H1 (cell line): ENCODE results near the gene RGS4. TPM values are rescaled to one million over a fixed set of nuclear protein-coding genes. Genes with fewer than 3 reads are reported as not detected.

Experiments
- CTCF ChIA-PET: fragments of 300-600 bp; sonication (Branson Sonifier 250); formaldehyde crosslinking; loops from one replicate; lab custom pipeline; 2021; ENCODE audit not compliant: partially characterized antibody; lab: Charles Lee
- POLR2A ChIA-PET: fragments of 300-600 bp; sonication (Branson Sonifier 250); formaldehyde crosslinking; loops from one replicate; lab custom pipeline; 2021; ENCODE audit warnings: inconsistent platforms; ENCODE audit not compliant: partially characterized antibody; lab: Charles Lee
- DNase-seq, 2 experiments: peaks; one replicate each; pipeline versions ENCODE4 v3.0.0 to v3.0.0-alpha.2; 2010 to 2022; ENCODE audit warnings: low spot score in 2 of 2, low read depth in 1 of 2, mixed read lengths in 1 of 2
- FAIRE-seq: peaks from 2 replicates; lab custom pipeline; 2011; peaks lifted over from hg19 to GRCh38; lab: Jason Lieb, UNC
- H2AFZ ChIP-seq: 2 replicates; pipeline ENCODE4 v1.8.1; 2012; ENCODE audit warnings: low read length, inconsistent platforms
- H2AK5ac ChIP-seq: 2 replicates; pipeline ENCODE4 v1.6.1; 2013; ENCODE audit warnings: low read depth, low read length
- H2BK120ac ChIP-seq: replicated peaks from 2 replicates; pipeline ENCODE3; 2013; ENCODE audit warnings: low read depth, low read length, inconsistent platforms
- H2BK12ac ChIP-seq: 2 replicates; pipeline ENCODE4 v1.6.1; 2013; ENCODE audit warnings: low read depth, low read length
- H2BK15ac ChIP-seq: 2 replicates; pipeline ENCODE4 v1.6.1; 2013; ENCODE audit warnings: low read length
- H2BK20ac ChIP-seq: 2 replicates; pipeline ENCODE4 v1.6.1; 2013; ENCODE audit warnings: low read length
- H2BK5ac ChIP-seq: 2 replicates; pipeline ENCODE4 v1.6.1; 2013; ENCODE audit warnings: low read depth, low read length
- H3K14ac ChIP-seq: 2 replicates; pipeline ENCODE4 v1.6.1; 2013; ENCODE audit warnings: inconsistent platforms; ENCODE audit not compliant: insufficient read length
- H3K18ac ChIP-seq: 2 replicates; pipeline ENCODE4 v1.6.1; 2013; ENCODE audit warnings: low read length; ENCODE audit errors: extremely low read depth
- H3K23ac ChIP-seq: 2 replicates; pipeline ENCODE4 v1.6.1; 2013; ENCODE audit warnings: inconsistent platforms; ENCODE audit not compliant: insufficient read length
- H3K23me2 ChIP-seq: 2 replicates; pipeline ENCODE4 v1.6.1; 2013; ENCODE audit warnings: low read depth, low read length
- H3K27ac ChIP-seq: 2 replicates; pipeline ENCODE4 v1.6.1; 2011; ENCODE audit warnings: low read depth, low read length, inconsistent platforms
- H3K27me3 ChIP-seq, 4 experiments: replicated peaks in 1 of 4; 1 replicate in 1 of 4; 2 replicates in 3 of 4; pipeline versions ENCODE4 v1.6.1 to v1.8.1; 2011 to 2013; ENCODE audit warnings: low read length in 3 of 4, mild to moderate bottlenecking in 3 of 4, inconsistent platforms in 2 of 4, mixed read lengths in 2 of 4, moderate library complexity in 1 of 4; ENCODE audit not compliant: control insufficient read depth in 3 of 4, insufficient read depth in 3 of 4; ENCODE audit errors: extremely low read depth in 1 of 4
- H3K36me3 ChIP-seq, 4 experiments: 2 replicates each; pipeline versions ENCODE4 v1.6.1 to v1.8.1; 2011 to 2013; ENCODE audit warnings: mild to moderate bottlenecking in 4 of 4, low read length in 3 of 4, moderate library complexity in 2 of 4, control low read depth in 1 of 4, inconsistent platforms in 1 of 4; ENCODE audit not compliant: insufficient read depth in 4 of 4, control insufficient read depth in 2 of 4
- H3K4ac ChIP-seq: replicated peaks from 2 replicates; pipeline ENCODE3; 2013; ENCODE audit warnings: low read length, low read depth, mixed read lengths, inconsistent platforms; ENCODE audit not compliant: insufficient read length
- H3K4me1 ChIP-seq, 4 experiments: replicated peaks in 1 of 4; 1 replicate in 1 of 4; 2 replicates in 3 of 4; pipeline versions ENCODE4 v1.6.1 to v1.8.1; 2011 to 2013; ENCODE audit warnings: low read length in 3 of 4, inconsistent platforms in 2 of 4, mixed read lengths in 1 of 4; ENCODE audit not compliant: insufficient read depth in 4 of 4, control insufficient read depth in 3 of 4
- H3K4me2 ChIP-seq, 2 experiments: 2 replicates each; pipeline versions ENCODE4 v1.6.1 to v1.8.1; 2011 to 2013; ENCODE audit warnings: low read depth in 2 of 2, low read length in 2 of 2, control low read depth in 1 of 2, inconsistent platforms in 1 of 2, mild to moderate bottlenecking in 1 of 2; ENCODE audit not compliant: insufficient read depth in 1 of 2
- H3K4me3 ChIP-seq, 4 experiments: fragments of 200-600, 300-600 bp in 1 of 4; sonication (generic), shearing (Covaris generic), sonication (Bioruptor Twin) in 1 of 4; 2 replicates each; pipeline versions ENCODE4 v1.5.1 to v1.8.1; 2011 to 2016; ENCODE audit warnings: low read length in 4 of 4, low read depth in 3 of 4, control low read depth in 2 of 4, inconsistent platforms in 2 of 4, mild to moderate bottlenecking in 2 of 4, mixed read lengths in 1 of 4, moderate library complexity in 1 of 4; ENCODE audit not compliant: insufficient read depth in 2 of 4; ENCODE audit errors: extremely low read depth in 1 of 4
- H3K56ac ChIP-seq: replicated peaks from 2 replicates; pipeline ENCODE3; 2013; ENCODE audit warnings: low read depth, mild to moderate bottlenecking, mixed read lengths, low read length, inconsistent platforms; ENCODE audit not compliant: insufficient read length
- H3K79me1 ChIP-seq: 2 replicates; pipeline ENCODE4 v1.6.1; 2013; ENCODE audit warnings: low read depth, low read length, control low read depth
- H3K79me2 ChIP-seq, 2 experiments: 2 replicates each; pipeline versions ENCODE4 v1.6.1 to v1.8.1; 2012 to 2013; ENCODE audit warnings: low read length in 2 of 2, mild to moderate bottlenecking in 2 of 2, inconsistent platforms in 1 of 2; ENCODE audit not compliant: insufficient read depth in 2 of 2, control insufficient read depth in 1 of 2
- H3K9ac ChIP-seq, 4 experiments: replicated peaks in 1 of 4; 1 replicate in 1 of 4; 2 replicates in 3 of 4; pipeline versions ENCODE4 v1.6.1 to v1.8.1; 2011 to 2013; ENCODE audit warnings: low read depth in 3 of 4, low read length in 3 of 4, control low read depth in 2 of 4, mild to moderate bottlenecking in 2 of 4, moderate library complexity in 2 of 4, inconsistent platforms in 1 of 4; ENCODE audit errors: extremely low read depth in 1 of 4
- H3K9me3 ChIP-seq, 2 experiments: 2 replicates each; pipeline versions ENCODE4 v1.6.1 to v1.8.1; 2012 to 2013; ENCODE audit warnings: mild to moderate bottlenecking in 2 of 2, moderate library complexity in 2 of 2, control low read depth in 1 of 2, inconsistent platforms in 1 of 2, low read depth in 1 of 2, low read length in 1 of 2, mixed read lengths in 1 of 2; ENCODE audit not compliant: insufficient read depth in 2 of 2
- H4K20me1 ChIP-seq, 2 experiments: replicated peaks in 1 of 2; 2 replicates each; pipeline versions ENCODE3 to v1.8.1; 2011 to 2013; ENCODE audit warnings: inconsistent platforms in 2 of 2, low read length in 2 of 2, mild to moderate bottlenecking in 1 of 2; ENCODE audit not compliant: insufficient read depth in 2 of 2, control insufficient read depth in 1 of 2
- H4K5ac ChIP-seq: 2 replicates; pipeline ENCODE4 v1.6.1; 2013; ENCODE audit warnings: low read length, low read depth, mixed read lengths, inconsistent platforms; ENCODE audit not compliant: insufficient read length
- H4K8ac ChIP-seq: 2 replicates; pipeline ENCODE4 v1.8.0; 2013; ENCODE audit warnings: mild to moderate bottlenecking, moderate library complexity, low read length, inconsistent platforms; ENCODE audit not compliant: insufficient read depth; ENCODE audit errors: extremely low read depth
- H4K91ac ChIP-seq: replicated peaks from 2 replicates; pipeline ENCODE3; 2013; ENCODE audit warnings: low read length, mixed read lengths, inconsistent platforms; ENCODE audit not compliant: insufficient read length
- CHD1 ChIP-seq: IDR thresholded peaks from 2 replicates; pipeline ENCODE4 v1.6.1; 2012; ENCODE audit warnings: low read depth, low read length, improper control_type of control experiment
- CHD2 ChIP-seq: IDR thresholded peaks from 2 replicates; pipeline ENCODE4 v1.6.1; 2012; ENCODE audit warnings: low read length, improper control_type of control experiment
- EZH2 ChIP-seq: fragments of 200-600 bp; sonication (generic); IDR thresholded peaks from 2 replicates; pipeline ENCODE4 v1.7.1; 2012; ENCODE audit warnings: low read depth, mild to moderate bottlenecking, moderate library complexity, low read length, inconsistent platforms; ENCODE audit not compliant: severe bottlenecking
- GABPA ChIP-seq: IDR thresholded peaks from 2 replicates; pipeline ENCODE4 v1.6.1; 2011; ENCODE audit warnings: mild to moderate bottlenecking, low read length, moderate library complexity, borderline replicate concordance; ENCODE audit not compliant: insufficient read depth
- HDAC6 ChIP-seq: IDR thresholded peaks from one replicate; pipeline ENCODE4 v1.7.1; 2012; ENCODE audit warnings: low read depth, mild to moderate bottlenecking, inconsistent platforms, low read length, moderate library complexity
- RFX5 ChIP-seq: IDR thresholded peaks from 2 replicates; pipeline ENCODE4 v1.6.1; 2011; ENCODE audit warnings: low read depth, low read length, improper control_type of control experiment, borderline replicate concordance
- RNF2 ChIP-seq: fragments of 200-900, 300-1000 bp; sonication (generic); IDR thresholded peaks from 2 replicates; pipeline ENCODE4 v1.7.1; 2016; ENCODE audit warnings: borderline replicate concordance, low read depth, mild to moderate bottlenecking, antibody characterized with exemption, low read length; ENCODE audit not compliant: poor library complexity, severe bottlenecking; ENCODE audit errors: missing control alignments
- RXRA ChIP-seq: IDR thresholded peaks from 2 replicates; pipeline ENCODE4 v1.6.1; 2011; ENCODE audit warnings: low read depth, mild to moderate bottlenecking, low read length, moderate library complexity; ENCODE audit not compliant: insufficient read depth
- SP4 ChIP-seq: IDR thresholded peaks from 2 replicates; pipeline ENCODE4 v1.6.1; 2012; ENCODE audit warnings: low read length, inconsistent platforms
- SRF ChIP-seq: IDR thresholded peaks from 2 replicates; pipeline ENCODE4 v1.6.1; 2011; ENCODE audit warnings: mild to moderate bottlenecking, low read depth, low read length, moderate library complexity
- TAF7 ChIP-seq: optimal IDR thresholded peaks from 2 replicates; pipeline ENCODE3; 2011; ENCODE audit warnings: low read depth, mild to moderate bottlenecking, inconsistent platforms, low read length, moderate library complexity, borderline replicate concordance
- TBP ChIP-seq: IDR thresholded peaks from 2 replicates; pipeline ENCODE4 v1.6.1; 2011; ENCODE audit warnings: low read depth, low read length, improper control_type of control experiment
- ZNF274 ChIP-seq: IDR thresholded peaks from 2 replicates; pipeline ENCODE4 v1.7.0; 2012; ENCODE audit warnings: low read length, borderline replicate concordance; ENCODE audit errors: extremely low read depth
- WGBS, 2 experiments: shearing (Covaris generic) in 1 of 2; methylation state at CpG; one replicate each; pipeline versions ENCODE4 v1.1.6 to v1.1.7; 2013 to 2015; ENCODE audit warnings: low lambda C conversion rate in 2 of 2, mixed read lengths in 2 of 2, inconsistent platforms in 1 of 2, low coverage in 1 of 2, missing lambda C conversion rate in 1 of 2; ENCODE audit not compliant: insufficient replicate concordance in 2 of 2, insufficient coverage in 1 of 2, insufficient read length in 1 of 2; ENCODE audit errors: extremely low coverage in 1 of 2, missing lambda C conversion rate in 1 of 2; 5-methylcytosine and 5-hydroxymethylcytosine counted together
- polyA plus RNA-seq, 7 experiments: library from polyadenylated mRNA; depleted of rRNA in 3 of 7; stranded (reverse) in 5 of 7; unstranded in 2 of 7; fragments of >200 nt in 5 of 7; fragments of 200-250 nt in 2 of 7; gene quantifications; 1 replicate in 5 of 7; 2 replicates in 1 of 7; 4 replicates in 1 of 7; pipeline versions ENCODE4 v1.2.1 to v1.2.3, GENCODE V29; 2011 to 2013; ENCODE audit warnings: missing spikeins in 2 of 7, mixed read lengths in 2 of 7
- total RNA-seq: library from RNA; stranded (reverse); fragmentation: NEBNext Ultra II Directional; extraction: Animal tissue kit (Norgen Biotek cat#: 25700); gene quantifications from 2 replicates; pipeline ENCODE4 v1.2.1, GENCODE V29; 2021

Gene RGS4
- total and polyA plus RNA-seq, 2 of the 8 experiments (the other 6 are each of a cell fraction or from before 2014, with no cell fraction given), result 0.26 to 0.74 TPM

- Histone ChIP-seq H3K4ac (no peak overlapping the region), H4K5ac (no peak overlapping the region), H3K56ac (no peak overlapping the region), H2BK5ac (no peak overlapping the region), H2AFZ (no peak overlapping the region), H2BK12ac (no peak overlapping the region), H4K91ac (no peak overlapping the region), H3K79me1 (no peaks in the 10 kb centered on the region), H3K79me2 (no peaks in the 10 kb centered on the region), H4K8ac (no peak overlapping the region), H3K23ac (no peak overlapping the region), H3K9me3 (no peaks in the 10 kb centered on the region), H3K4me3 (no peak overlapping the region), H2AK5ac (no peak overlapping the region), H2BK120ac (no peak overlapping the region), H4K20me1 (no peaks in the 10 kb centered on the region), H2BK15ac (no peak overlapping the region), H3K36me3 (no peaks in the 10 kb centered on the region), H2BK20ac (no peak overlapping the region), H3K23me2 (no peaks in the 10 kb centered on the region), H3K27me3 (no peaks in the 10 kb centered on the region), H3K4me1 (no peaks in the 10 kb centered on the region), H3K9ac (no peak overlapping the region), H3K18ac (no peak overlapping the region), H3K4me2 (no peak overlapping the region), H3K27ac (no peak overlapping the region), H3K14ac (no peak overlapping the region)
- CTCF ChIA-PET, result interaction anchor here (1.2 to 2.8 kb wide), 3 partner anchors 14 to 207 kb away, joined by 3 to 12 read pairs (median 9); partner anchors contain the start of gene RGS4
- no peak for FAIRE-seq
- POLR2A ChIA-PET, result no interaction called here
- no peak for DNase-seq
- 92% methylated on average over 4 of the region's 4 CpGs; no CpG with 5 or more reads in 1 of the 2 experiments for WGBS, 2 experiments
- TF ChIP-seq CHD1 (no peak), RXRA (no peak), SP4 (no peak), SRF (no peak), HDAC6 (no peak), TAF7 (no peak), ZNF274 (no peak), RFX5 (no peak), TBP (no peak), GABPA (no peak), EZH2 (no peak), CHD2 (no peak), RNF2 (no peak)
Measured at GRCh38 chr1:163085041-163085903, 16.1 kb downstream of the RGS4 start.
